ENCODE measurements around the gene PI4K2A. TPM values are rescaled to one million over a fixed set of nuclear protein-coding genes. Genes with fewer than 3 reads are reported as not detected.
A peak's percentile ranks its signal among the peaks of the same experiment; 100 is the strongest.

The PI4K2A gene
- total RNA-seq, 1 experiment from 2014 or later: 23.5 TPM

DNA sequence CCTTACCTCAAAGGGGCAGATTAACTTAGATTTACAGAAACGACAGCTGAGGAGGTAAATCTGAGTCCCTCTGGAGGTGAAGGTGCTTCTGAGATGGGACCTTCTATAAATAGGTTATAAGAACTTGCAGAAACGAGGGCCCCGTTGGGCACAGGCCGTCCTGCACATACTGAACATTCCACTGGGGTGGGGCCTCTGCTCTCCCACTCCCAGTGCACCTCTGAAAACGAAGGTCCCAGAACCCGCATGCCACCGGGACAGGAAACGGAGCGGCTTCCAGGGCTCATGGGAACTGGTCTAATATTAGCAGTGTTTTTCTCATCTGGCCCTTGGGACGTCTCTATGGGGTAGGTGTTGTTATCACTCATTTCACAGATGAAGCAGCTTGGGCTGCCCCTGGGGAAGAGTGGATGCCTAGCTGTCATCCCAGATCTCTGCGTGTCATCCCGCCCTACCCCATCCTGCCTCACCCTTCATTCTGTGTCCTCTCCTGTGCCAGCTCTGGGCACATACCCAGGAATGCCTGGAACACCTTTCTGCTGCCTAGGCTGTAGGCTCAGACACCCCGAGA is 31.4 kb upstream of the PI4K2A start:
- DNase-seq (ENCODE audit: unreplicated experiment): peak; percentile 49
- intact Hi-C loops (cut with micrococcal nuclease): no loop called here
- H3K36me3 Mint-ChIP-seq (ENCODE audit: insufficient read depth, unreplicated experiment): peaks cover 5% of the 10 kb centered on the region
- H3K4me1 Mint-ChIP-seq (ENCODE audit: insufficient read depth, unreplicated experiment): peaks cover 12% of the 10 kb centered on the region
- no TSS peak for BruUV-seq (replicated peaks)
- POLR2A ChIA-PET: interaction anchor here (0.7 to 8.1 kb wide), 29 partner anchors 10 to 276 kb away, joined by 3 to 184 read pairs (median 4); partner anchors contain the start of genes ANKRD2, AVPI1, HOGA1 and MORN4
- no peaks in the 10 kb centered on the region for H3K9me3 Mint-ChIP-seq (ENCODE audit: unreplicated experiment)
- peak overlapping the region; percentile 58 for H3K4me3 Mint-ChIP-seq (ENCODE audit: unreplicated experiment)
- TF ChIP-seq, protein P1, sequence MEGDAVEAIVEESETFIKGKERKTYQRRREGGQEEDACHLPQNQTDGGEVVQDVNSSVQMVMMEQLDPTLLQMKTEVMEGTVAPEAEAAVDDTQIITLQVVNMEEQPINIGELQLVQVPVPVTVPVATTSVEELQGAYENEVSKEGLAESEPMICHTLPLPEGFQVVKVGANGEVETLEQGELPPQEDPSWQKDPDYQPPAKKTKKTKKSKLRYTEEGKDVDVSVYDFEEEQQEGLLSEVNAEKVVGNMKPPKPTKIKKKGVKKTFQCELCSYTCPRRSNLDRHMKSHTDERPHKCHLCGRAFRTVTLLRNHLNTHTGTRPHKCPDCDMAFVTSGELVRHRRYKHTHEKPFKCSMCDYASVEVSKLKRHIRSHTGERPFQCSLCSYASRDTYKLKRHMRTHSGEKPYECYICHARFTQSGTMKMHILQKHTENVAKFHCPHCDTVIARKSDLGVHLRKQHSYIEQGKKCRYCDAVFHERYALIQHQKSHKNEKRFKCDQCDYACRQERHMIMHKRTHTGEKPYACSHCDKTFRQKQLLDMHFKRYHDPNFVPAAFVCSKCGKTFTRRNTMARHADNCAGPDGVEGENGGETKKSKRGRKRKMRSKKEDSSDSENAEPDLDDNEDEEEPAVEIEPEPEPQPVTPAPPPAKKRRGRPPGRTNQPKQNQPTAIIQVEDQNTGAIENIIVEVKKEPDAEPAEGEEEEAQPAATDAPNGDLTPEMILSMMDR (IDR thresholded peaks at IDR 0.05; ENCODE audit: unreplicated experiment): no peak
- peak overlapping the region; percentile 92 for H3K27ac Mint-ChIP-seq (ENCODE audit: low read depth, unreplicated experiment)
- no peaks in the 10 kb centered on the region for H3K27me3 Mint-ChIP-seq (ENCODE audit: insufficient read depth, unreplicated experiment)
- CTCF ChIA-PET: interaction anchor here (0.6 to 14.4 kb wide), 15 partner anchors 8 to 199 kb away, joined by 3 to 373 read pairs (median 4); partner anchors contain the start of genes ANKRD2, HOGA1 and UBTD1

DNA sequence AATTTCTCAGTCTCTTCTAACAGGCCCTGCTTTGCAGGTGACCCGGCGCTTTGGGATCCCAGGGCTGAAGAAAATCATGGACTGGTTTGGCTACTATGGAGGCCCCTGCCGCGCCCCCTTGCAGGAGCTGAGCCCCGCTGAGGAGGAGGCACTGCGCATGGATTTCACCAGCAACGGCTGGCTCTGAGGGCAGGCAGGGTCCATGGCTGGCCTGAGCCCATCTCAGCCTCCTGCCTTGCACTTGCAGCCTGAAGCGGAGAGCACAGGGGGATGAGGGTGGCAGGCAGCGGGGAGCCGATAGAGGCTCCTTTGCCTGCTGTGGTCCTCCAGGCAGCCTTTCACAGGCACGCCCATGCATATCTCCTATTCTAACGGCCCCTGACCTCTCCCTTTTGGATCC is 29.0 kb upstream of the PI4K2A start:
- no TSS peak for BruUV-seq (replicated peaks)
- Mint-ChIP-seq H3K27ac (ENCODE audit: low read depth, unreplicated experiment) (peak overlapping the region; percentile 63), H3K4me3 (ENCODE audit: unreplicated experiment) (no peak overlapping the region), H3K4me1 (ENCODE audit: insufficient read depth, unreplicated experiment) (peaks cover 12% of the 10 kb centered on the region), H3K27me3 (ENCODE audit: insufficient read depth, unreplicated experiment) (no peaks in the 10 kb centered on the region), H3K9me3 (ENCODE audit: unreplicated experiment) (no peaks in the 10 kb centered on the region), H3K36me3 (ENCODE audit: insufficient read depth, unreplicated experiment) (peaks cover 5% of the 10 kb centered on the region)
- TF ChIP-seq, protein P1 (IDR thresholded peaks at IDR 0.05; ENCODE audit: unreplicated experiment): no peak
- ChIA-PET POLR2A (interaction anchor here (0.9 to 8.1 kb wide), 10 partner anchors 15 to 198 kb away, joined by 3 to 184 read pairs (median 6); partner anchors contain the start of genes ANKRD2 and AVPI1), CTCF (interaction anchor here (0.6 to 14.4 kb wide), 18 partner anchors 12 to 205 kb away, joined by 3 to 373 read pairs (median 8); partner anchors contain the start of gene ANKRD2)
- no peak for DNase-seq (ENCODE audit: unreplicated experiment)
- intact Hi-C loops (cut with micrococcal nuclease): no loop called here

DNA sequence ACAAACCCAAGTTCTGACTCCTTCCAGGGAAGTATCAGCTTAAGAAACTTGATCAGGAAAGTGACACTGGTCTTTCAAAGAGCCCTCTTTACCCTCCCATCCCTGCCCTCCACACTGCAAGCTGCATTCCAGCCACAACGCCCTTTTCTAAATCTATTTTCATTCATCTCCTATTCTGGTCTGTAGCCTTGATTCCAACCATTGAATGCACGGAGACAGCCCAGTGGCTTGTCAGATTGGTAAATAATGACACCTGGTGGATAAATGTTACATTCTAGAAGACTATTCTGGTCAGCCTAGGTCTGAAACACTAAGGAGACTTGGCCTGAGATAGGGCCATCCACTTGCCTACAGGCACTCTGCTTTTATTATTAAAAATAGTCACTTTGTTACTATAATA is 28.1 kb upstream of the PI4K2A start:
- Mint-ChIP-seq H3K4me1 (ENCODE audit: insufficient read depth, unreplicated experiment) (peaks cover 12% of the 10 kb centered on the region), H3K36me3 (ENCODE audit: insufficient read depth, unreplicated experiment) (peaks cover 5% of the 10 kb centered on the region), H3K27ac (ENCODE audit: low read depth, unreplicated experiment) (no peak overlapping the region), H3K27me3 (ENCODE audit: insufficient read depth, unreplicated experiment) (no peaks in the 10 kb centered on the region), H3K4me3 (ENCODE audit: unreplicated experiment) (no peak overlapping the region), H3K9me3 (ENCODE audit: unreplicated experiment) (no peaks in the 10 kb centered on the region)
- POLR2A ChIA-PET: interaction anchor here (0.8 to 8.1 kb wide), 15 partner anchors 13 to 199 kb away, joined by 3 to 184 read pairs (median 4); partner anchors contain the start of genes ANKRD2 and UBTD1
- no TSS peak for BruUV-seq (replicated peaks)
- intact Hi-C loops (cut with micrococcal nuclease): loop anchor here (1.0 kb wide), 4 partner anchors 40 to 205 kb away; partner anchors contain the start of gene ANKRD2
- CTCF ChIA-PET: interaction anchor here (0.6 to 14.4 kb wide), 39 partner anchors 11 to 210 kb away, joined by 3 to 373 read pairs (median 5); partner anchors contain the start of genes ANKRD2, HOGA1, MMS19 and UBTD1
- DNase-seq (ENCODE audit: unreplicated experiment): peak; percentile 74
- TF ChIP-seq, protein P1 (IDR thresholded peaks at IDR 0.05; ENCODE audit: unreplicated experiment): peak; percentile 48

DNA sequence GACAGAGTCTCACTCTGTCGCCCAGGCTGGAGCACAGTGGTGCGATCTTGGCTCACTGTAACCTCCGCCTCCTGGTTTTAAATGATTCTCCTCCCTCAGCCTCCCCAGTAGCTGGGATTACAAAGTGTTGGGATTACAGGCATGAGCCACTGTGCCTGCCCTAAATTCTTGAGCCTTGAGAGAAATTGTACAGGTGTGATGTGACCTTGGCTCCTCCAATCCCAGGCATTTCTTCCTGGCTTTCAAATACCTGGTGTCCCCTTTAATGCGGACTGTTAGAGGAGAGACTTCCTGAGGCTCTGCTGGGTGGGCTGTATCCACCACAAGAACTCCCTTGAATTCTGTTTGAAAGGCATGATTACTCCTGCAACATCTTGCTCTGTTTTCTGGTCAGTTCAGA is 22.2 kb upstream of the PI4K2A start:
- no peaks in the 10 kb centered on the region for H3K9me3 Mint-ChIP-seq (ENCODE audit: unreplicated experiment)
- ChIA-PET CTCF (interaction anchor here (0.5 to 14.4 kb wide), 4 partner anchors 9 to 1833 kb away, joined by 3 to 373 read pairs (median 104); partner anchors contain the start of gene ANKRD2), POLR2A (no interaction called here)
- TF ChIP-seq, protein P1 (IDR thresholded peaks at IDR 0.05; ENCODE audit: unreplicated experiment): no peak
- no peak overlapping the region for H3K27ac Mint-ChIP-seq (ENCODE audit: low read depth, unreplicated experiment)
- H3K4me1 Mint-ChIP-seq (ENCODE audit: insufficient read depth, unreplicated experiment): no peaks in the 10 kb centered on the region
- intact Hi-C loops (cut with micrococcal nuclease): no loop called here
- no peak overlapping the region for H3K4me3 Mint-ChIP-seq (ENCODE audit: unreplicated experiment)
- DNase-seq (ENCODE audit: unreplicated experiment): no peak
- H3K36me3 Mint-ChIP-seq (ENCODE audit: insufficient read depth, unreplicated experiment): peaks cover 9% of the 10 kb centered on the region
- H3K27me3 Mint-ChIP-seq (ENCODE audit: insufficient read depth, unreplicated experiment): no peaks in the 10 kb centered on the region
- BruUV-seq (replicated peaks): no TSS peak

Data from MCF 10A (cell line).